ENCODE data around the gene RNF141. TPM values are rescaled to one million over a fixed set of nuclear protein-coding genes. Genes with fewer than 3 reads are reported as not detected.

Gene RNF141
- total and polyA plus RNA-seq, 10 of the 15 experiments (the other 5 are each of a cell fraction or from before 2014, with no cell fraction given) = 7.6 to 36.8 (median 13.6) TPM

DNA sequence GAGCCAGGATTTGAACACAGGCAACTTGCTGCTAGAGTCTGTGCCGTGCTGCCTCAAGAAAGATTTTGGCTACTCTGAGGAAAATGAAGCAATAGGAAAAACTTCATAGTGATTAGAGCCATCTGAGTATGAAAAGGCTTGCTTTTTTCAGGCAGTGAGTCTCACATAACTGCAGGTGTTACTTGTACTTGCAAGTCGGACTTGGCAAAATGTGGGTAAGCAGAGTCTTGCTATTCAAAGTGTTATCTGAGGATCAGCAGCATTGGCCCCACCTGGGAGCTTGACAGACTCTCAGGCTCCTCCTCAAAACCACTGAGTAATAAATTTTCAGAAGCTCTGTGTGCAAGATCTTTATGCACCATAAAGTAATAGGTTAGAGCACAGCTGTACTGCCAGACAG, 18.1 kb downstream of the RNF141 start:
- BruUV-seq (replicated peaks) = no TSS peak
- ChIA-PET RAD21 (ENCODE audit: unreplicated experiment) (no interaction called here), POLR2A (no interaction called here), SMC1A (ENCODE audit: uncharacterized antibody, unreplicated experiment) (interaction anchor here (0.8 kb wide), 1 partner anchor 11 kb away, joined by 4 read pairs; no protein-coding TSS in a partner anchor), CTCF (interaction anchor here (0.6 to 1.5 kb wide), 4 partner anchors 10 to 132 kb away, joined by 3 to 6 read pairs (median 4); partner anchors contain the start of gene RNF141)
- H2AFZ ChIP-seq (ENCODE audit: control insufficient read depth, low read depth, low read length) = no peak overlapping the region
- 68% methylated on average over 2 of the region's 2 CpGs for whole genome bisulfite sequencing (ENCODE audit: insufficient coverage, insufficient replicate concordance, low lambda C conversion rate, missing lambda C conversion rate)
- FAIRE-seq = no peak
- intact Hi-C loops (cut with micrococcal nuclease; ENCODE audit: unreplicated experiment) (no loop called here), in situ Hi-C loops (cut with MboI) (no loop called here)
- H3K9ac ChIP-seq (ENCODE audit: control insufficient read depth, insufficient read depth, low read length) = no peak overlapping the region
- no peaks in the 10 kb centered on the region for H3K36me3 ChIP-seq (ENCODE audit: control insufficient read depth in 2 of 2, insufficient read depth in 2 of 2, low read length in 1 of 2)
- H3K4me1 ChIP-seq (ENCODE audit: control insufficient read depth, insufficient read depth, low read length) = peaks cover 7% of the 10 kb centered on the region
- no peaks in the 10 kb centered on the region for H3K27me3 ChIP-seq (replicated peaks in 1 of 2; ENCODE audit: control insufficient read depth in 2 of 2, insufficient read depth in 2 of 2, low read length in 1 of 2)
- no peak overlapping the region for H3K27ac ChIP-seq (ENCODE audit: control insufficient read depth, insufficient read depth)
- no peaks in the 10 kb centered on the region for H3K79me2 ChIP-seq (ENCODE audit: control insufficient read depth, insufficient read depth, low read length)
- DNase-seq (ENCODE audit: low read depth, low spot score) = no peak
- no peaks in the 10 kb centered on the region for H3K9me3 ChIP-seq (replicated peaks; ENCODE audit: control insufficient read depth, insufficient read depth, low read length)
- H3K4me2 ChIP-seq (ENCODE audit: control insufficient read depth, insufficient read depth) = no peak overlapping the region
- no peak for ATAC-seq
- no peak overlapping the region for H3K4me3 ChIP-seq
- H4K20me1 ChIP-seq (ENCODE audit: control insufficient read depth, insufficient read depth) = no peaks in the 10 kb centered on the region; the same call in 1 of the 2 replicates
- TF ChIP-seq GATAD2B (conservative IDR thresholded peaks at IDR 0.05; ENCODE audit: low read depth) (no peak), SMAD1 (IDR thresholded peaks at IDR 0.05; ENCODE audit: low read depth, partially characterized antibody) (no peak), CBX5 (IDR thresholded peaks at IDR 0.05; ENCODE audit: low read depth) (no peak), DPF2 (IDR thresholded peaks at IDR 0.05) (no peak), KLF5 (IDR thresholded peaks at IDR 0.05; ENCODE audit: partially characterized antibody) (no peak)
- TF ChIP-seq, protein P1, sequence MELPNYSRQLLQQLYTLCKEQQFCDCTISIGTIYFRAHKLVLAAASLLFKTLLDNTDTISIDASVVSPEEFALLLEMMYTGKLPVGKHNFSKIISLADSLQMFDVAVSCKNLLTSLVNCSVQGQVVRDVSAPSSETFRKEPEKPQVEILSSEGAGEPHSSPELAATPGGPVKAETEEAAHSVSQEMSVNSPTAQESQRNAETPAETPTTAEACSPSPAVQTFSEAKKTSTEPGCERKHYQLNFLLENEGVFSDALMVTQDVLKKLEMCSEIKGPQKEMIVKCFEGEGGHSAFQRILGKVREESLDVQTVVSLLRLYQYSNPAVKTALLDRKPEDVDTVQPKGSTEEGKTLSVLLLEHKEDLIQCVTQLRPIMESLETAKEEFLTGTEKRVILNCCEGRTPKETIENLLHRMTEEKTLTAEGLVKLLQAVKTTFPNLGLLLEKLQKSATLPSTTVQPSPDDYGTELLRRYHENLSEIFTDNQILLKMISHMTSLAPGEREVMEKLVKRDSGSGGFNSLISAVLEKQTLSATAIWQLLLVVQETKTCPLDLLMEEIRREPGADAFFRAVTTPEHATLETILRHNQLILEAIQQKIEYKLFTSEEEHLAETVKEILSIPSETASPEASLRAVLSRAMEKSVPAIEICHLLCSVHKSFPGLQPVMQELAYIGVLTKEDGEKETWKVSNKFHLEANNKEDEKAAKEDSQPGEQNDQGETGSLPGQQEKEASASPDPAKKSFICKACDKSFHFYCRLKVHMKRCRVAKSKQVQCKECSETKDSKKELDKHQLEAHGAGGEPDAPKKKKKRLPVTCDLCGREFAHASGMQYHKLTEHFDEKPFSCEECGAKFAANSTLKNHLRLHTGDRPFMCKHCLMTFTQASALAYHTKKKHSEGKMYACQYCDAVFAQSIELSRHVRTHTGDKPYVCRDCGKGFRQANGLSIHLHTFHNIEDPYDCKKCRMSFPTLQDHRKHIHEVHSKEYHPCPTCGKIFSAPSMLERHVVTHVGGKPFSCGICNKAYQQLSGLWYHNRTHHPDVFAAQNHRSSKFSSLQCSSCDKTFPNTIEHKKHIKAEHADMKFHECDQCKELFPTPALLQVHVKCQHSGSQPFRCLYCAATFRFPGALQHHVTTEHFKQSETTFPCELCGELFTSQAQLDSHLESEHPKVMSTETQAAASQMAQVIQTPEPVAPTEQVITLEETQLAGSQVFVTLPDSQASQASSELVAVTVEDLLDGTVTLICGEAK (IDR thresholded peaks at IDR 0.05; ENCODE audit: borderline replicate concordance) = no peak
- TF ChIP-seq, protein P2, sequence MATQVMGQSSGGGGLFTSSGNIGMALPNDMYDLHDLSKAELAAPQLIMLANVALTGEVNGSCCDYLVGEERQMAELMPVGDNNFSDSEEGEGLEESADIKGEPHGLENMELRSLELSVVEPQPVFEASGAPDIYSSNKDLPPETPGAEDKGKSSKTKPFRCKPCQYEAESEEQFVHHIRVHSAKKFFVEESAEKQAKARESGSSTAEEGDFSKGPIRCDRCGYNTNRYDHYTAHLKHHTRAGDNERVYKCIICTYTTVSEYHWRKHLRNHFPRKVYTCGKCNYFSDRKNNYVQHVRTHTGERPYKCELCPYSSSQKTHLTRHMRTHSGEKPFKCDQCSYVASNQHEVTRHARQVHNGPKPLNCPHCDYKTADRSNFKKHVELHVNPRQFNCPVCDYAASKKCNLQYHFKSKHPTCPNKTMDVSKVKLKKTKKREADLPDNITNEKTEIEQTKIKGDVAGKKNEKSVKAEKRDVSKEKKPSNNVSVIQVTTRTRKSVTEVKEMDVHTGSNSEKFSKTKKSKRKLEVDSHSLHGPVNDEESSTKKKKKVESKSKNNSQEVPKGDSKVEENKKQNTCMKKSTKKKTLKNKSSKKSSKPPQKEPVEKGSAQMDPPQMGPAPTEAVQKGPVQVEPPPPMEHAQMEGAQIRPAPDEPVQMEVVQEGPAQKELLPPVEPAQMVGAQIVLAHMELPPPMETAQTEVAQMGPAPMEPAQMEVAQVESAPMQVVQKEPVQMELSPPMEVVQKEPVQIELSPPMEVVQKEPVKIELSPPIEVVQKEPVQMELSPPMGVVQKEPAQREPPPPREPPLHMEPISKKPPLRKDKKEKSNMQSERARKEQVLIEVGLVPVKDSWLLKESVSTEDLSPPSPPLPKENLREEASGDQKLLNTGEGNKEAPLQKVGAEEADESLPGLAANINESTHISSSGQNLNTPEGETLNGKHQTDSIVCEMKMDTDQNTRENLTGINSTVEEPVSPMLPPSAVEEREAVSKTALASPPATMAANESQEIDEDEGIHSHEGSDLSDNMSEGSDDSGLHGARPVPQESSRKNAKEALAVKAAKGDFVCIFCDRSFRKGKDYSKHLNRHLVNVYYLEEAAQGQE (IDR thresholded peaks at IDR 0.05; ENCODE audit: low read depth, low read length) = no peak
- TF ChIP-seq, protein P3, sequence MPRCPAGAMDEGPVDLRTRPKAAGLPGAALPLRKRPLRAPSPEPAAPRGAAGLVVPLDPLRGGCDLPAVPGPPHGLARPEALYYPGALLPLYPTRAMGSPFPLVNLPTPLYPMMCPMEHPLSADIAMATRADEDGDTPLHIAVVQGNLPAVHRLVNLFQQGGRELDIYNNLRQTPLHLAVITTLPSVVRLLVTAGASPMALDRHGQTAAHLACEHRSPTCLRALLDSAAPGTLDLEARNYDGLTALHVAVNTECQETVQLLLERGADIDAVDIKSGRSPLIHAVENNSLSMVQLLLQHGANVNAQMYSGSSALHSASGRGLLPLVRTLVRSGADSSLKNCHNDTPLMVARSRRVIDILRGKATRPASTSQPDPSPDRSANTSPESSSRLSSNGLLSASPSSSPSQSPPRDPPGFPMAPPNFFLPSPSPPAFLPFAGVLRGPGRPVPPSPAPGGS (IDR thresholded peaks at IDR 0.05; ENCODE audit: borderline replicate concordance, insufficient read depth, low read depth, low read length, poor library complexity, severe bottlenecking) = no peak
- TF ChIP-seq, protein P4, sequence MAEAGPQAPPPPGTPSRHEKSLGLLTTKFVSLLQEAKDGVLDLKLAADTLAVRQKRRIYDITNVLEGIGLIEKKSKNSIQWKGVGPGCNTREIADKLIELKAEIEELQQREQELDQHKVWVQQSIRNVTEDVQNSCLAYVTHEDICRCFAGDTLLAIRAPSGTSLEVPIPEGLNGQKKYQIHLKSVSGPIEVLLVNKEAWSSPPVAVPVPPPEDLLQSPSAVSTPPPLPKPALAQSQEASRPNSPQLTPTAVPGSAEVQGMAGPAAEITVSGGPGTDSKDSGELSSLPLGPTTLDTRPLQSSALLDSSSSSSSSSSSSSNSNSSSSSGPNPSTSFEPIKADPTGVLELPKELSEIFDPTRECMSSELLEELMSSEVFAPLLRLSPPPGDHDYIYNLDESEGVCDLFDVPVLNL (IDR thresholded peaks at IDR 0.05; ENCODE audit: low read depth, low read length) = no peak
- TF ChIP-seq, protein P5, sequence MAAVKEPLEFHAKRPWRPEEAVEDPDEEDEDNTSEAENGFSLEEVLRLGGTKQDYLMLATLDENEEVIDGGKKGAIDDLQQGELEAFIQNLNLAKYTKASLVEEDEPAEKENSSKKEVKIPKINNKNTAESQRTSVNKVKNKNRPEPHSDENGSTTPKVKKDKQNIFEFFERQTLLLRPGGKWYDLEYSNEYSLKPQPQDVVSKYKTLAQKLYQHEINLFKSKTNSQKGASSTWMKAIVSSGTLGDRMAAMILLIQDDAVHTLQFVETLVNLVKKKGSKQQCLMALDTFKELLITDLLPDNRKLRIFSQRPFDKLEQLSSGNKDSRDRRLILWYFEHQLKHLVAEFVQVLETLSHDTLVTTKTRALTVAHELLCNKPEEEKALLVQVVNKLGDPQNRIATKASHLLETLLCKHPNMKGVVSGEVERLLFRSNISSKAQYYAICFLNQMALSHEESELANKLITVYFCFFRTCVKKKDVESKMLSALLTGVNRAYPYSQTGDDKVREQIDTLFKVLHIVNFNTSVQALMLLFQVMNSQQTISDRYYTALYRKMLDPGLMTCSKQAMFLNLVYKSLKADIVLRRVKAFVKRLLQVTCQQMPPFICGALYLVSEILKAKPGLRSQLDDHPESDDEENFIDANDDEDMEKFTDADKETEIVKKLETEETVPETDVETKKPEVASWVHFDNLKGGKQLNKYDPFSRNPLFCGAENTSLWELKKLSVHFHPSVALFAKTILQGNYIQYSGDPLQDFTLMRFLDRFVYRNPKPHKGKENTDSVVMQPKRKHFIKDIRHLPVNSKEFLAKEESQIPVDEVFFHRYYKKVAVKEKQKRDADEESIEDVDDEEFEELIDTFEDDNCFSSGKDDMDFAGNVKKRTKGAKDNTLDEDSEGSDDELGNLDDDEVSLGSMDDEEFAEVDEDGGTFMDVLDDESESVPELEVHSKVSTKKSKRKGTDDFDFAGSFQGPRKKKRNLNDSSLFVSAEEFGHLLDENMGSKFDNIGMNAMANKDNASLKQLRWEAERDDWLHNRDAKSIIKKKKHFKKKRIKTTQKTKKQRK (IDR thresholded peaks at IDR 0.05; ENCODE audit: low read depth, low read length) = no peak

Data from GM12878 (cell line).